SK-N-SH treated with all-trans-retinoic acid at 6 μM for 48 hours (cell line): ENCODE measurements around the gene CXCL10.
A peak's percentile ranks its signal among the peaks of the same experiment; 100 is the strongest.

Source experiments
- ATAC-seq: fragments of 200-7000 bp; cut with Tn5 transposase; 3 replicates; pipeline ENCODE4 v1.9.1; 2020; ENCODE audit warnings: mild to moderate bottlenecking, moderate library complexity
- BACH2 ChIP-seq: fragments of 250-450 bp; sonication (Bioruptor Pico); IDR thresholded peaks from 2 replicates; pipeline ENCODE4 v1.9.0; 2021; ENCODE audit warnings: mild to moderate bottlenecking, borderline replicate concordance
- CSDC2 ChIP-seq: fragments of 250-450 bp; sonication (Bioruptor Pico); IDR thresholded peaks from 2 replicates; pipeline ENCODE4 v1.5.0; 2020; ENCODE audit warnings: mild to moderate bottlenecking, moderate library complexity
- CSRNP3 ChIP-seq: fragments of 250-450 bp; sonication (Bioruptor Pico); IDR thresholded peaks from 2 replicates; pipeline ENCODE4 v1.5.1; 2021; ENCODE audit warnings: mild to moderate bottlenecking, moderate library complexity
- ESRRG ChIP-seq: fragments of 250-450 bp; sonication (Bioruptor Pico); IDR thresholded peaks from 2 replicates; pipeline ENCODE4 v1.6.1; 2021; ENCODE audit warnings: mild to moderate bottlenecking
- GLIS3 ChIP-seq: fragments of 250-450 bp; sonication (Bioruptor Pico); IDR thresholded peaks from 2 replicates; pipeline ENCODE4 v1.5.0; 2020; ENCODE audit warnings: mild to moderate bottlenecking, moderate library complexity
- ISL1 ChIP-seq: fragments of 250-450 bp; sonication (Bioruptor Pico); IDR thresholded peaks from 2 replicates; pipeline ENCODE4 v2.1.2; 2022; ENCODE audit warnings: mild to moderate bottlenecking, moderate library complexity
- OSR1 ChIP-seq: fragments of 250-450 bp; sonication (Bioruptor Pico); IDR thresholded peaks from 2 replicates; pipeline ENCODE4 v1.8.0; 2022; ENCODE audit warnings: moderate library complexity, mild to moderate bottlenecking, inconsistent platforms
- PATZ1 ChIP-seq: fragments of 250-450 bp; sonication (Bioruptor Pico); IDR thresholded peaks from 2 replicates; pipeline ENCODE4 v1.8.0; 2020; ENCODE audit warnings: mild to moderate bottlenecking, moderate library complexity, borderline replicate concordance
- PPARA ChIP-seq: fragments of 250-450 bp; sonication (Bioruptor Pico); IDR thresholded peaks from 2 replicates; pipeline ENCODE4 v1.5.0; 2020; ENCODE audit warnings: mild to moderate bottlenecking, borderline replicate concordance
- RARB ChIP-seq: fragments of 250-450 bp; sonication (Bioruptor Pico); IDR thresholded peaks from 2 replicates; pipeline ENCODE4 v1.8.0; 2021; ENCODE audit warnings: mild to moderate bottlenecking, moderate library complexity
- SNAI2 ChIP-seq: fragments of 250-450 bp; sonication (Bioruptor Pico); IDR thresholded peaks from 2 replicates; pipeline ENCODE4 v1.5.0; 2020; ENCODE audit warnings: mild to moderate bottlenecking, moderate library complexity
- TCF4 ChIP-seq: fragments of 250-450 bp; sonication (Bioruptor Pico); IDR thresholded peaks from 2 replicates; pipeline ENCODE4 v1.8.0; 2021; ENCODE audit warnings: mild to moderate bottlenecking, moderate library complexity, borderline replicate concordance
- TOX ChIP-seq: fragments of 250-450 bp; sonication (Bioruptor Pico); IDR thresholded peaks from 2 replicates; pipeline ENCODE4 v1.8.0; 2021; ENCODE audit warnings: mild to moderate bottlenecking, moderate library complexity, borderline replicate concordance
- TSHZ2 ChIP-seq: fragments of 250-450 bp; sonication (Bioruptor Pico); IDR thresholded peaks from 2 replicates; pipeline ENCODE4 v1.5.0; 2020; ENCODE audit warnings: mild to moderate bottlenecking, moderate library complexity
- ZC3H10 ChIP-seq: fragments of 250-450 bp; sonication (Bioruptor Pico); IDR thresholded peaks from 2 replicates; pipeline ENCODE4 v1.5.1; 2021; ENCODE audit warnings: mild to moderate bottlenecking, moderate library complexity
- ZFP3 ChIP-seq: fragments of 250-450 bp; sonication (Bioruptor Pico); IDR thresholded peaks from 2 replicates; pipeline ENCODE4 v1.5.0; 2020; ENCODE audit warnings: mild to moderate bottlenecking, moderate library complexity
- ZFP30 ChIP-seq: fragments of 450-650 bp; formaldehyde crosslinking; IDR thresholded peaks from 2 replicates; pipeline ENCODE4 v1.5.0; 2022; ENCODE audit warnings: mild to moderate bottlenecking, moderate library complexity
- ZNF70 ChIP-seq: fragments of 450-650 bp; formaldehyde crosslinking; IDR thresholded peaks from 2 replicates; pipeline ENCODE4 v1.5.0; 2020; ENCODE audit warnings: mild to moderate bottlenecking, moderate library complexity
- ZNF8 ChIP-seq: fragments of 450-650 bp; formaldehyde crosslinking; IDR thresholded peaks from 2 replicates; pipeline ENCODE4 v1.5.0; 2020; ENCODE audit warnings: mild to moderate bottlenecking, moderate library complexity
- TF ChIP-seq, protein P1 (sequence below): fragments of 250-450 bp; sonication (Bioruptor Pico); IDR thresholded peaks from 2 replicates; pipeline ENCODE4 v1.8.0; 2021; ENCODE audit warnings: low read depth, mild to moderate bottlenecking, moderate library complexity, borderline replicate concordance

Gene CXCL10

DNA sequence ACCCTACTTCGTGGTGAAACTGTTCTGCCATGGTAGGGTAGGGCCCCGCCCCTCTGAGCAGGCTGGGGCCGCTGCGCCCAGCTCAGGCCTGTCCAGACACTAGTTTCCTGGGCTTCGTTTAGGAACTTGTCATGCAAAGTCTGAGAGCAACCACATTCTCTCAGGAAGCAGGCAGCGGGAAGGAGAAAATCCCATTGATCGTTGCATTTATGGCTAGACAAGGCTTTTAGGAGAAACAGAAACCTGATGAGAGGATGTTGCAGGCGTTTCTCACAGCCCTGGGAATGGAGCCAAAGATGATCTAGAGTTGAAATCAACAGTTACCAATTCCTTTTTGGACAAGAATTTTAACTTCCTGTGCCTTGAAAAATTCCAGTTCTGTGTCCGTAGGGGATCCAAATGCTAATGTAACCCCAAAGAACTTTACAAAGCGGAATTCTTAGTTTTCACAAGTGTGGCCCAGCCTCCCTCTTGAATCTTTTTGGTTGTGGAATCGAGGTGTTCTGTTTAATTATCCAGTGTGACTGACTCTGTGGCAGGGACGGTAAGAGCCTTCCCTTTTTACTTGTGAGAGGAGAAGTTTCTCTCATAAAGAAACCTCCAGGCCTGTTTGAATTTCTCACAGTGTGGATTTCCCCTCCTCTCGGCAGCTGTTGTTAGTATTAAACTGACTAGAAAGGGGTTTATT, 11.5 kb downstream of the CXCL10 start:
- ATAC-seq = peak; percentile 63
- TF ChIP-seq ZFP3 (CRISPR knock-in tag) (no peak), OSR1 (no peak), PATZ1 (no peak), RARB (no peak), ZNF8 (CRISPR knock-in tag) (no peak), ESRRG (CRISPR knock-in tag) (no peak), PPARA (CRISPR knock-in tag) (no peak), SNAI2 (CRISPR knock-in tag) (no peak), CSDC2 (CRISPR knock-in tag) (no peak), CSRNP3 (CRISPR knock-in tag) (no peak), TOX (CRISPR knock-in tag) (no peak), ZFP30 (CRISPR knock-in tag) (no peak), BACH2 (CRISPR knock-in tag) (no peak), ZC3H10 (CRISPR knock-in tag) (no peak), TSHZ2 (no peak), ZNF70 (CRISPR knock-in tag) (no peak), ISL1 (CRISPR knock-in tag) (no peak), GLIS3 (CRISPR knock-in tag) (no peak), TCF4 (CRISPR knock-in tag) (no peak)
- TF ChIP-seq, protein P1, sequence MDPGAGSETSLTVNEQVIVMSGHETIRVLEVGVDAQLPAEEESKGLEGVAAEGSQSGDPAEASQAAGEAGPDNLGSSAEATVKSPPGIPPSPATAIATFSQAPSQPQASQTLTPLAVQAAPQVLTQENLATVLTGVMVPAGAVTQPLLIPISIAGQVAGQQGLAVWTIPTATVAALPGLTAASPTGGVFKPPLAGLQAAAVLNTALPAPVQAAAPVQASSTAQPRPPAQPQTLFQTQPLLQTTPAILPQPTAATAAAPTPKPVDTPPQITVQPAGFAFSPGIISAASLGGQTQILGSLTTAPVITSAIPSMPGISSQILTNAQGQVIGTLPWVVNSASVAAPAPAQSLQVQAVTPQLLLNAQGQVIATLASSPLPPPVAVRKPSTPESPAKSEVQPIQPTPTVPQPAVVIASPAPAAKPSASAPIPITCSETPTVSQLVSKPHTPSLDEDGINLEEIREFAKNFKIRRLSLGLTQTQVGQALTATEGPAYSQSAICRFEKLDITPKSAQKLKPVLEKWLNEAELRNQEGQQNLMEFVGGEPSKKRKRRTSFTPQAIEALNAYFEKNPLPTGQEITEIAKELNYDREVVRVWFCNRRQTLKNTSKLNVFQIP (CRISPR knock-in tag) = no peak

- ATAC-seq = no peak
Measured at GRCh38 chr4:76011018-76011670, 12.2 kb downstream of the CXCL10 start.

More at GRCh38 chr4:76011018-76011670, 12.2 kb downstream of the CXCL10 start:
- TF ChIP-seq ZNF8 (CRISPR knock-in tag) (no peak), ZNF70 (CRISPR knock-in tag) (no peak), TSHZ2 (no peak)
